HG02642 (cell line): ENCODE results near the gene NEO1.

Source experiments
- ATAC-seq: cut with Tn5 transposase; IDR thresholded peaks from one replicate; pipeline ENCODE4 v1.9.1; 2021; ENCODE audit warnings: mild to moderate bottlenecking; ENCODE audit not compliant: unreplicated experiment, poor library complexity

NEO1 gene

GRCh38 chr15:73247331-73247730, 195.1 kb downstream of the NEO1 start:
- no peak for ATAC-seq

- no peak for ATAC-seq
These were observed 197.2 kb downstream of the NEO1 start for GRCh38 chr15:73249499-73249898.

GRCh38 chr15:73254598-73254997, 202.3 kb downstream of the NEO1 start:
- no peak for ATAC-seq

- ATAC-seq: peak; percentile 69
These were observed 206.2 kb downstream of the NEO1 start for GRCh38 chr15:73258271-73259108.

GRCh38 chr15:73264881-73265280, 212.6 kb downstream of the NEO1 start:
- no peak for ATAC-seq

GRCh38 chr15:73265536-73266153, 213.4 kb downstream of the NEO1 start:
- no peak for ATAC-seq

- no peak for ATAC-seq
These were observed 216.2 kb downstream of the NEO1 start for GRCh38 chr15:73268457-73268856.

- no peak for ATAC-seq
These were observed 218.3 kb downstream of the NEO1 start for GRCh38 chr15:73270366-73271097.

- ATAC-seq: peak; percentile 59
These were observed 221.1 kb downstream of the NEO1 start for GRCh38 chr15:73273181-73274002.

GRCh38 chr15:73275862-73276261, 223.6 kb downstream of the NEO1 start:
- ATAC-seq: no peak

GRCh38 chr15:73282567-73283365, 230.5 kb downstream of the NEO1 start:
- no peak for ATAC-seq

- ATAC-seq: no peak
These were observed 231.2 kb downstream of the NEO1 start for GRCh38 chr15:73283366-73283962.

- ATAC-seq: no peak
These were observed 231.9 kb downstream of the NEO1 start for GRCh38 chr15:73284090-73284716.

- ATAC-seq: no peak
These were observed 234.0 kb downstream of the NEO1 start for GRCh38 chr15:73286311-73286710.

- ATAC-seq: no peak
These were observed 234.8 kb downstream of the NEO1 start for GRCh38 chr15:73287019-73287418.

- no peak for ATAC-seq
These were observed 239.2 kb downstream of the NEO1 start for GRCh38 chr15:73291441-73291840.

GRCh38 chr15:73293773-73294172, 241.5 kb downstream of the NEO1 start:
- no peak for ATAC-seq

- no peak for ATAC-seq
These were observed 243.5 kb downstream of the NEO1 start for GRCh38 chr15:73295630-73296286.
